ENCODE measurements around the gene ADCY4. TPM values are rescaled to one million over a fixed set of nuclear protein-coding genes. Genes with fewer than 3 reads are reported as not detected.
A peak's percentile ranks its signal among the peaks of the same experiment; 100 is the strongest.

Gene ADCY4
- total RNA-seq, 4 donors from 2014 or later, result 13.3 to 40.5 (median 22.6) TPM

DNA sequence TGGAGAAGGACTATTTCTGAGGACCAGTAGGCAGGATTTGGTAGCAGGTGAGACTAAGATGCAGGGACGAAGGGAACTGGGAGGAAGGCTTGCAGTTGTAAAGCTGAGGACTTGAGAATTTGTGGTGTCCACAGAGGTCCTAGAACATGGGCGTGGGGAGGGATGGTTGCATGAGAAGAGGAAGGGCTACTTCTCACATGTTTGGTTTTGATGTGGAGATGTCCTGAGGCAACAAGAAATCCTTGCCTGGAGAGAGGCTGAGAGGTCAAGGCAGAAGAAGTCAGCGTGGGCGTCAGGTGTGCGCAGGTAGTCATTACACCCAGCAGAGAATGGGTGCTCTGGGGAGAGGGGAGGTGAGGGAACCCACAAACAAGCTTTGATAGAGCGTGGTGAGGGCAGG is 57.8 kb downstream of the ADCY4 start:
- Histone ChIP-seq H3K4me1 (peaks cover 0 to 7% (median under 1%) of the 10 kb centered on the region in 3 donors), H3K4me3 (no peak overlapping the region), H3K36me3 (no peaks in the 10 kb centered on the region), H3K27me3 (no peaks in the 10 kb centered on the region), H3K9me3 (no peaks in the 10 kb centered on the region), H3K27ac (no peak overlapping the region)
- ATAC-seq, result no peak
- 86 to 91% methylated on average over 6 of the region's 6 CpGs for WGBS, 2 donors (ENCODE audit: low coverage in 1 of 2)
- TF ChIP-seq POLR2A (IDR thresholded peaks at IDR 0.05) (no peak), POLR2AphosphoS5 (IDR thresholded peaks at IDR 0.05) (no peak), EP300 (IDR thresholded peaks at IDR 0.05) (no peak)
- TF ChIP-seq, protein P1, sequence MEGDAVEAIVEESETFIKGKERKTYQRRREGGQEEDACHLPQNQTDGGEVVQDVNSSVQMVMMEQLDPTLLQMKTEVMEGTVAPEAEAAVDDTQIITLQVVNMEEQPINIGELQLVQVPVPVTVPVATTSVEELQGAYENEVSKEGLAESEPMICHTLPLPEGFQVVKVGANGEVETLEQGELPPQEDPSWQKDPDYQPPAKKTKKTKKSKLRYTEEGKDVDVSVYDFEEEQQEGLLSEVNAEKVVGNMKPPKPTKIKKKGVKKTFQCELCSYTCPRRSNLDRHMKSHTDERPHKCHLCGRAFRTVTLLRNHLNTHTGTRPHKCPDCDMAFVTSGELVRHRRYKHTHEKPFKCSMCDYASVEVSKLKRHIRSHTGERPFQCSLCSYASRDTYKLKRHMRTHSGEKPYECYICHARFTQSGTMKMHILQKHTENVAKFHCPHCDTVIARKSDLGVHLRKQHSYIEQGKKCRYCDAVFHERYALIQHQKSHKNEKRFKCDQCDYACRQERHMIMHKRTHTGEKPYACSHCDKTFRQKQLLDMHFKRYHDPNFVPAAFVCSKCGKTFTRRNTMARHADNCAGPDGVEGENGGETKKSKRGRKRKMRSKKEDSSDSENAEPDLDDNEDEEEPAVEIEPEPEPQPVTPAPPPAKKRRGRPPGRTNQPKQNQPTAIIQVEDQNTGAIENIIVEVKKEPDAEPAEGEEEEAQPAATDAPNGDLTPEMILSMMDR (IDR thresholded peaks at IDR 0.05), result no peak

DNA sequence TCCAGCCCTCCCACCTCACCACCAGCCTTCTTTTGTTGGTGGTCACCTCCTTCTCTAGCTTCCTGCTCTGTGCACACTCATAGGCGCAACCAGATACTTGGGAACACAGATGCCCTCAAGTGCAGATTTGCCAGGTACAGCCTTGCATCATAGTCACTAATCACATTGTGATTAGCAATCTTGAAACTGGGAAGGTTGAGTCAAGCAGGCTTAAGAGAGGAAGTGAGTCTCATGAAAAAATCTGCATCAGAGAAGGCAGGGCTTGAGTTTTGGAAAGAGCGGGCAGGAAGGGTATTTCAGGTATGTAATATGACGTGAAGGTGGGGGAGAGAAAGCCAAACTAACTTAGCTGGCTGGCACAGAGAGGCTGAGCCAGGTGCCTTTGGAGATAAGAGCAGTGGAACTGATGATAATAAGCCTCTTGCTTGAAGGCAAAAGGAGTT is 60.7 kb downstream of the ADCY4 start:
- H3K27me3 ChIP-seq, result no peaks in the 10 kb centered on the region
- no peak for TF ChIP-seq POLR2AphosphoS5 (IDR thresholded peaks at IDR 0.05)
- TF ChIP-seq, protein P1 (IDR thresholded peaks at IDR 0.05), result no peak
- no peak for TF ChIP-seq EP300 (IDR thresholded peaks at IDR 0.05)
- no peak for TF ChIP-seq POLR2A (IDR thresholded peaks at IDR 0.05)
- ATAC-seq, result no peak
- H3K36me3 ChIP-seq, result peaks cover 0 to 10% of the 10 kb centered on the region in 2 donors
- no peak overlapping the region for H3K4me3 ChIP-seq
- peaks cover 0 to 19% (median 6%) of the 10 kb centered on the region in 3 donors for H3K4me1 ChIP-seq
- WGBS, 2 donors (ENCODE audit: low coverage in 1 of 2), result 72 to 75% methylated on average over 2 of the region's 3 CpGs
- no peak overlapping the region for H3K27ac ChIP-seq
- no peaks in the 10 kb centered on the region for H3K9me3 ChIP-seq

DNA sequence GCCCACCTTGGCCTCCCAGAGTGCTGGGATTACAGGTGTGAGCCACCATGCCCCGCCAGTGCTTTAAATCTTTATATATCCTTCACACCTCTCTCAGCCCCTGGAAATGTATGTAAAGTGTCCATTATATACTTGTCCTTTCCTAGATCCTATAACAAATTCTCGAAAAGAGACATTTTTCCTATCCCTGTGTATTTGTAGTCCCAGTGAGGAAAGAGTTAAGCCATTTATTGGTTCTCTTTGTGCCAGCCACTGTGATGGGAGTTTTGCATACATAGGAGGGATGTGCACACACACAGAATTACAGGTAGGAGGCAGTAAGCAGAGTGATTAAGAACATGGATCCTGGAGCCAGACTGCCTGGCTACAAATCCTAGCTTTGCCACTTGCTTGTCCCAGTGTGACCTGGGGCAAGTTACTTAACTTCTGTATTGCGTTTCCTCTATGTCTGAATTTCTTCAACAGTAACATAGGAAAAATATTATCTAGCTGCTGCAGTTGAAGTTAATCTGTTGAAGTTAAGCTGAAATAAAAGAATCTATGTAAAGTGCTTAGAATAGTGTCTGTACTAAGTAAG is 61.4 kb downstream of the ADCY4 start:
- H3K27ac ChIP-seq, result no peak overlapping the region
- no peak for ATAC-seq
- WGBS, 2 donors (ENCODE audit: low coverage in 1 of 2), result 73 to 77% methylated on average over 2 to 3 of the region's 3 CpGs
- TF ChIP-seq, protein P1 (IDR thresholded peaks at IDR 0.05), result no peak
- TF ChIP-seq EP300 (IDR thresholded peaks at IDR 0.05) (no peak), POLR2A (IDR thresholded peaks at IDR 0.05) (no peak), POLR2AphosphoS5 (IDR thresholded peaks at IDR 0.05) (no peak)
- peaks cover 0 to 19% (median 6%) of the 10 kb centered on the region in 3 donors for H3K4me1 ChIP-seq
- H3K4me3 ChIP-seq, result no peak overlapping the region
- H3K9me3 ChIP-seq, result no peaks in the 10 kb centered on the region
- H3K36me3 ChIP-seq, result peaks cover 0 to 16% of the 10 kb centered on the region in 2 donors
- no peaks in the 10 kb centered on the region for H3K27me3 ChIP-seq

DNA sequence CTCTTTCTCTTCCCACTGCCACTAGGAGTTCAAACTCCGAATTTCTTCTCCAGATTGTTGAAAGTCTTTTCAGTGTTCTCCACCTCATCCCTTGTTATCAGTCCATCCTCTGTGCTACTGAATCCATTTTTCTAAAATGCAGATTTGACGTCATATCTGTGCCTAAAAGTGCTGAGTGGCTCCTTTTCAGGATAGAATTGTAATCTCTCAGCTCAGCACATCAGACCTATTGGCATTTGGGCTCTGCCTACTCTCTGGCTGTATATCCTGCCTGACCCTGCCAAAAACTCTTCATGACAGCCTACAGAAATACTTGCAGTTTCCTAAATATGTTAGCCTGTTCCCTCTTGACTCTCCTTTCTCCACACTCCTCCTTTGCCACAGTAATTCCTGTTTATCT is 62.4 kb downstream of the ADCY4 start:
- H3K9me3 ChIP-seq, result no peaks in the 10 kb centered on the region
- H3K4me1 ChIP-seq, result peaks cover 0 to 19% (median 6%) of the 10 kb centered on the region in 3 donors
- no peaks in the 10 kb centered on the region for H3K27me3 ChIP-seq
- TF ChIP-seq EP300 (IDR thresholded peaks at IDR 0.05) (no peak), POLR2A (IDR thresholded peaks at IDR 0.05) (no peak), POLR2AphosphoS5 (IDR thresholded peaks at IDR 0.05) (no peak)
- TF ChIP-seq, protein P1 (IDR thresholded peaks at IDR 0.05), result no peak
- ATAC-seq, result no peak
- 80% methylated on average over 2 of the region's 2 CpGs for WGBS, 2 donors (ENCODE audit: low coverage in 1 of 2)
- no peak overlapping the region for H3K4me3 ChIP-seq
- H3K27ac ChIP-seq, result no peak overlapping the region
- H3K36me3 ChIP-seq, result peaks cover 0 to 27% of the 10 kb centered on the region in 2 donors

DNA sequence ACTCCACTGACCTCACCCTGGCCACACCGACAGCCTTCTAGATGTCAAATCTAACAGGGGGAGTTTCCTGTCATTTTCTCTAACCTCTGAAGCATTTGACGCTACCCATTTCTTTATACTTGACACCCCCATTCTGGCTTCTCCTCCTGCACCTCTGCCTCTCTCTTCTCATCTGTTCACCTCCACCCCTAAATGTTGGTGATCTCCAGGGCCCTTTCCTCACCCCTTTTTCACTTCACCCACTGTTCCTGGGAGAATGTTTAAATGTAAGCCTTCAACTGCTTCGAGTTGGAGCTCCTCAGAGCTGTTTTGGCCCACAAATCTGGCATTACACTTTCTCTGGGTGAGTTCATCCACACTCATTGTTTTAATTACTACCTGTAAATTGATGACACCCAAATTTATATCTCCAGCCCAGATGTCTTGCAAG is 63.0 kb downstream of the ADCY4 start:
- Histone ChIP-seq H3K4me1 (peaks cover 0 to 19% (median 6%) of the 10 kb centered on the region in 3 donors), H3K36me3 (peaks cover 0 to 33% of the 10 kb centered on the region in 2 donors), H3K4me3 (peak overlapping the region; percentile 74 to 89), H3K9me3 (no peaks in the 10 kb centered on the region), H3K27me3 (no peaks in the 10 kb centered on the region), H3K27ac (peak overlapping the region; percentile 89 to 98 (median 96))
- TF ChIP-seq, protein P1 (IDR thresholded peaks at IDR 0.05), result no peak
- TF ChIP-seq POLR2A (IDR thresholded peaks at IDR 0.05) (no peak), EP300 (IDR thresholded peaks at IDR 0.05) (no peak), POLR2AphosphoS5 (IDR thresholded peaks at IDR 0.05) (no peak)
- ATAC-seq, result no peak
- 20 to 80% methylated on average over 1 to 3 of the region's 3 CpGs for WGBS, 2 donors (ENCODE audit: low coverage in 1 of 2)

Data from gastroesophageal sphincter (tissue), 4 donors.